Measurements from ENCODE around the gene LOC128125822.

LOC128125822 gene

GRCh38 chr6:63533952-63534351 is 38.3 kb upstream of the LOC128125822 start:
- Histone ChIP-seq H3K4me1 (peaks cover 0 to 18% (median 0%) of the 10 kb centered on the region in 3 donors), H3K36me3 (no peaks in the 10 kb centered on the region), H3K9me3 (no peaks in the 10 kb centered on the region), H3K27ac (no peak overlapping the region), H3K4me3 (no peak overlapping the region), H3K27me3 (no peaks in the 10 kb centered on the region)
- TF ChIP-seq CTCF (IDR thresholded peaks at IDR 0.05), result no peak
- TF ChIP-seq POLR2A (IDR thresholded peaks at IDR 0.05), result no peak
- no peak for DNase-seq
- intact Hi-C loops (cut with DNase I), result no loop called here
- WGBS, 2 donors, result 82 to 88% methylated on average over 4 of the region's 4 CpGs

GRCh38 chr6:63537201-63537958 is 34.9 kb upstream of the LOC128125822 start:
- intact Hi-C loops (cut with DNase I), result no loop called here
- H3K27me3 ChIP-seq, result no peaks in the 10 kb centered on the region
- peak overlapping the region in 1 of 4 donors; percentile 12 for H3K27ac ChIP-seq
- WGBS, 2 donors, result 22 to 38% methylated on average over 9 of the region's 9 CpGs
- no peaks in the 10 kb centered on the region for H3K36me3 ChIP-seq
- H3K9me3 ChIP-seq, result no peaks in the 10 kb centered on the region
- no peak for DNase-seq
- no peak overlapping the region for H3K4me3 ChIP-seq
- no peak for TF ChIP-seq CTCF (IDR thresholded peaks at IDR 0.05)
- TF ChIP-seq POLR2A (IDR thresholded peaks at IDR 0.05), result no peak
- H3K4me1 ChIP-seq, result peaks cover 0 to 18% (median 0%) of the 10 kb centered on the region in 3 donors

- no peaks in the 10 kb centered on the region for H3K9me3 ChIP-seq
- H3K4me1 ChIP-seq, result peaks cover 0 to 18% (median 0%) of the 10 kb centered on the region in 3 donors
- no peak for DNase-seq
- H3K4me3 ChIP-seq, result no peak overlapping the region
- intact Hi-C loops (cut with DNase I), result no loop called here
- H3K36me3 ChIP-seq, result no peaks in the 10 kb centered on the region
- TF ChIP-seq POLR2A (IDR thresholded peaks at IDR 0.05) (no peak), CTCF (IDR thresholded peaks at IDR 0.05) (no peak)
- no peaks in the 10 kb centered on the region for H3K27me3 ChIP-seq
- H3K27ac ChIP-seq, result no peak overlapping the region
These were observed 34.4 kb upstream of the LOC128125822 start for GRCh38 chr6:63537959-63538300.

- Histone ChIP-seq H3K9me3 (no peaks in the 10 kb centered on the region), H3K27ac (no peak overlapping the region), H3K36me3 (no peaks in the 10 kb centered on the region), H3K4me3 (no peak overlapping the region), H3K4me1 (peaks cover 0 to 18% (median 0%) of the 10 kb centered on the region in 3 donors), H3K27me3 (no peaks in the 10 kb centered on the region)
- WGBS, 2 donors, result 59 to 67% methylated on average over 1 of the region's 1 CpG
- no peak for DNase-seq
- TF ChIP-seq CTCF (IDR thresholded peaks at IDR 0.05), result no peak
- TF ChIP-seq POLR2A (IDR thresholded peaks at IDR 0.05), result no peak
- intact Hi-C loops (cut with DNase I), result no loop called here
These were observed 33.7 kb upstream of the LOC128125822 start for GRCh38 chr6:63538550-63538949.

- H3K4me1 ChIP-seq, result peaks cover 0 to 2% (median 0%) of the 10 kb centered on the region in 3 donors
- no peak for TF ChIP-seq POLR2A (IDR thresholded peaks at IDR 0.05)
- no peak for TF ChIP-seq CTCF (IDR thresholded peaks at IDR 0.05)
- no peaks in the 10 kb centered on the region for H3K36me3 ChIP-seq
- 67 to 83% methylated on average over 1 of the region's 1 CpG for WGBS, 2 donors
- no peaks in the 10 kb centered on the region for H3K27me3 ChIP-seq
- H3K9me3 ChIP-seq, result no peaks in the 10 kb centered on the region
- intact Hi-C loops (cut with DNase I), result no loop called here
- H3K4me3 ChIP-seq, result no peak overlapping the region
- H3K27ac ChIP-seq, result no peak overlapping the region
- no peak for DNase-seq
These were observed 29.3 kb upstream of the LOC128125822 start for GRCh38 chr6:63543001-63543400.
